Right lung (tissue), 5 donors: Measurements from ENCODE around the gene STK32B. TPM values are rescaled to one million over a fixed set of nuclear protein-coding genes. Genes with fewer than 3 reads are reported as not detected.

Experiments used
- DNase-seq, 2 donors: peaks; one replicate each; pipeline ENCODE4 v3.0.0-alpha.2; 2013
- polyA plus RNA-seq, 5 donors: library from polyadenylated mRNA; unstranded; fragments of 120-200 nt; gene quantifications; one replicate each; pipeline versions ENCODE4 v1.2.1 to v1.2.3, GENCODE V29; 2013; ENCODE audit warnings: inconsistent platforms in 1 of 5, low replicate concordance in 1 of 5; ENCODE audit not compliant: insufficient read length in 5 of 5, insufficient read depth in 1 of 5

STK32B gene
- polyA plus RNA-seq, 5 donors, result 3.0 to 4.7 (median 3.8) TPM

DNA sequence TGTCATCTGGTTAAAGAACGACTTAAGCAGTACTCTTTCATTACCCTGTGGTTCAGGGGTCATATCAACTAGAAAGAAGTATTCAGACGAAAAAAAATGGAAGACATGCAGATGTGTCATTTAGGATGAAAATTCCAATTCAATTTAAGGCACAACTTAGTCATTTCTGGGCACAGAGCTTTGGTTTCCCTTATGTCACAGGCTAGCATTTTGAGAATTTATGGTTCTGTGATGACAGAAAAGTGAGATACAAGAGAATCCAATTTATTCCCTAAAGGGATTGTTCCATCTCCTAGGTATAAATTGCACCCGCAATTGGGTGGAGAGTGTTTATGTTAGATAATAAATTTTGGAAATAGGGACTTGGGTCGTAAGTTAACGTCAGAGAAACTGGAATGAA, 306.6 kb downstream of the STK32B start:
- no peak for DNase-seq

GRCh38 chr4:5361968-5362367, 310.7 kb downstream of the STK32B start:
- no peak for DNase-seq

GRCh38 chr4:5364406-5364805, 313.1 kb downstream of the STK32B start:
- DNase-seq, result no peak

DNA sequence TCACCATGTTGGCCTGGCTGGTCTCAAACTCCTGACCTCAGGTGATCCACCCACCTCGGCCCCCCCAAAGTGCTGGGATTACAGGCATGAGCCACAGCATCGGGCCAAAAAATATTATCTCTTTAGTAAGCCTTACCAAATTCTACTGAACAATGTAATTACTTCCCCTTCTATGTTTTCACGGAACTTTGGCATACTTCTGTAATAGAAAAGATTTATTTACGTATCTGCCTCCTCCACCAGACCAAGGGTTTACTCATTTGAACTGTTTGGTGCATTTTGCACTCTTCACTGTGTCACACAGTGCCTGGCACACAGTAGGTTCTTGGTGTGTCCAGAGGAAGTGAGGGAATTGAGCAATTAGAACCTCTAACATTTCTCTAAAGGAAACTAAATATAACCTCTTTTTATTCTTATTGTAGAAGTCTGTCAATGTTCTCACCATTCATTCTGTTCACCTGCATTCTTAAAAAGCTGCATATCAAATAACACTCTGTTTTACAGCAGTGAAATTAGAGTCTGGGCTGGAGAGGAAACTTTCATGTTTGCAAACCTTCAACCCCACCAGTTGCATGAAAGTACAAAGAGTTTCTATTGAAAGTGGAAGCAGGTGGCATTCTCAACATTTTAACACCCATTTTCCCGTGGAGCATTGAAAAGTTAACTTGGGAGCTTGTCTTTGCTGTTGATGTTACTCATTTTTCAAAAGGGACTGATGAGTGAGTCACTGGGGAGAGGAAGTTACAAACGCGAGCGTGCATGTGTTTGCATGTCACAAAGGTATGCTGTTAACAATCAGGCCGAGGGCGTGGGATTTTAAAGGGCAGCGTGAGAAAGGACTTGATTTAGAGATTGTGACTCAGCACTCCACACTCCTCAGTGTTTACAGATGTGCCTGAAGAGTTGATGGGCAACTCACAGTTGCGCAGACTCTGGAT, 314.1 kb downstream of the STK32B start:
- DNase-seq, result no peak

GRCh38 chr4:5366009-5366386, 314.7 kb downstream of the STK32B start:
- no peak for DNase-seq

DNA sequence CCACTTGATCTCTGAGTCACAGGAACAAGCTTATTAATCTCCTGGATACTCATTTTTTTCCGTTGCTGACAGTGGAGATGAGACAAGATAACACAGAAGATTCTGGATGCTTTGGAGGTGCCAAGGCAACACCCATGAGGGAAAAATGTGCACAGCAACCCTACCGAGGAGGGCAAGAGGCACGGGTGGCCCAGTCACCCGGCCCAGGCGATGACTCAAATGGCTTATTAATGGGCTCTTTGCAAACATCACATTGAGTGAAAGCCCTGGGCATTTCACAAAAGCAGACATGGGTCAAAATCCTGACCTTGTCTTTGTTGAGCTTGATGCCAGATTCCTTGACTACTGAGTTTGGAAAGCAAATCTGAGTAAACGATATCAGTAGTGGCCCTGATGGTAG, 315.1 kb downstream of the STK32B start:
- DNase-seq, result no peak

- DNase-seq, result no peak
Measured at GRCh38 chr4:5368426-5368825, 317.1 kb downstream of the STK32B start.

- DNase-seq, result no peak
Measured at GRCh38 chr4:5370286-5370685, 319.0 kb downstream of the STK32B start.

DNA sequence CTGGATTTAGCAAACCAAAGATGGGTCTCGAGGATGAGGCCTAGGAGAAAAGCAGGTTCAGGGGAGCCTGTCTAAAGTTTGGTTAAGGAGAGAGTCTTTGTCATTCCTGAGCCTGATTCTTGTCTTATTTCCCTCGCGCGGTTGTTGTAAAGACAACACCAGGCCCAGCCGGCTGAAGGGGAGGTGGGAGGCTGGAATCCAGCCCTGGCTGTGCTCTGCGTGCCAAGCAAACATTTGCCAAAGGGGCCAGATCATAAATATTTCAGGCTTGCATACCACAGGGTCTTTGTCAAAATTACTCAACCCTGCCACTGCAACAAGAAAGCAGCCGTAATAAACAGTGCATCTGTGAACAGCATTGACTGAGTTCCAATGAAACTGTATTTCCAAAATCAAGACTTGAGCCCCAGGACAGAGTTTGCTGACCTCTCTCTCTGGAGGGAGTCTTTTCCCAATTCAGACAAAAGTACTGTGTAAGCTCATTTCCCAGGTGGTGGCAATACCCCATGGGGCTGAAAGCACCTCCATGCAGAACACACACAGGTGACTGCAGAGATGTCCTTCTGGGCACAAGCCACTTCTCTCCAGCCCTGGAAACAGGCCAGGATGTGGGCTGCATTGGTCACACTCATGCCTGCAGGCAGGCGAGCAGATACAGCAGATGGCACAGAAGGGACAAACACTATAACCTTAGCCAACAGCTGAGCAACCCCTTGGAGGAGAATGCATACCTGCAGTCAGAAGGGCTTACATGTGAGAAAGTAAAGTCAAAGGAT, 320.3 kb downstream of the STK32B start:
- DNase-seq, result no peak

GRCh38 chr4:5372198-5372597, 320.9 kb downstream of the STK32B start:
- DNase-seq, result no peak

DNA sequence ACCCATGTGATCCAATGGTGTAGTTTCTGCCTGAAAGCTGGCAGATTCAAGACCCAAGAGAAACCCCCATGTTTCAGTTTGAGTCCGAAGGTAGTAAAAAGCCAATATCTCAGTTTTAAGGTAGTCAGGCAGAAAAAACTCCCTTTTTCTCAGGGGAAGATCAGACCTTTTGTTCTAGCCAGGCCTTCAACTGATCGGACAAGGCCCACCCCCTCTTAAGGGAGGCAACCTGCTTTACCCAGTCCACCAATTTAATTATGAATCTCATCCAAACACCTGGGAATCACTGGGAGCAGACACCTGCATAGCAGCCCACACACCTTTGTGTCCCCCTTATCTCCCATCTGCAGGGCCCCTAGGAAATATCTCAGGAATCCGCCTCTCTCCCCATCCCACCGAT, 322.0 kb downstream of the STK32B start:
- DNase-seq, result no peak

- DNase-seq, result no peak
Measured at GRCh38 chr4:5374592-5374991, 323.3 kb downstream of the STK32B start.

- DNase-seq, result no peak
Measured at GRCh38 chr4:5374994-5375393, 323.7 kb downstream of the STK32B start.

DNA sequence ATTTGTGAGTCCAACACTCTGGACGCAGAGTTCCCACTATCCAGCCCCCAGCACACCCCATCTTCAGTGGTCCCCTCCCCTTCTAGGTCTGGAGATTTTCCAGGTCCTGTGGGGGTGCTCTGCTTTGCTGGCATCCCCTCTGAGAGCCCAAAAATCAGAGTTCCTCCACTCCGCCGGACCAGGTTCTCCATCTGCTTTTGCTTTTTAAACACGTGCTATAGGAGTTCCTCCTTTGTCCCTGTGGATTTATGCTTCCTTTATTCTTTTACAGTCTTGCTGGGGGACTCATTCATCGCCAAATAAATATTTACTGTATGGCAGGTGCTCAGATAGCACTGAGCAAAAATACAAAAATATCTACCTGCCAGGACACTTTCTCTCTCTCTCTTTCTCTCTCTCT, 324.7 kb downstream of the STK32B start:
- DNase-seq, result no peak

GRCh38 chr4:5378002-5378401, 326.7 kb downstream of the STK32B start:
- DNase-seq, result no peak

DNA sequence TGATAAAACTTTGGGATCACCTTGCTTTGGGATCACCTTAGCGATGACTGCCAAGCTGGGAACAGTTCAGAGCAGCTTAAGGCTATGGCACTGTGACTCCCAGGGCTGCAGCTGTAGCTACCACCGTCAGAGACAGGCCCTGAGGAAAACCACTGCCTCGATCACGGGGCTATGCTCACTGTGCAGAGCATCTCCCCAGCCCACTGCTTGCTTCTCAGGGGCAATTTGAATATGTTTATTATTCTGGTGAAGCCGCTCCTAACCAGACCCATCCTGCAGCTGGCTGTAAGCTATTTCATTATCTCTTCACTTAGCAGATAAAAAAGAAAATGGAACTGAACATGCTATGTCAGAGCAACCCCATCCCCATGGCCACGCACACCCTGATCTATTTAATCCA, 328.6 kb downstream of the STK32B start:
- DNase-seq, result no peak

DNA sequence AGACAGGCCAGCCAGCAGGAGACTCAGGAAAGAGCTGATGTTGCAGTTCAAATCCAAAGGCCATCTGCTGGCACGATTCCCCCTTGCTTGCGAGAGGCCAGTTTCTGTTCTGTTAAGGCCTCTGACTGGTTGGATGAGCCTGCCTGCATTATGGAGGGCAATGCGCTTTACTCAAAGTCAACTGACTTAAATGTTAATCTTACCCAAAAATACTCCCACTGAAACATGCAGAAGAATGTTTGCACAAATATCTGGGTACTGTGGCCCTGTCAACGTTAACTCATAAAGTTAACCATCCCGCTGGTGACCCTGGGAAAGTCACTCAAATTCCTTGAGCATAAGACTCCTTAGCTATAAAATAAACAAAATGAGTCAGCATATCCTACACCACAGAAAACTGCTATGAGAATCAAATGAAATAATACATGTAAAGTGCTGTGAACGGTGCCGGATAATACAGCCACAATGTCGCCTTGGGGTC, 330.7 kb downstream of the STK32B start:
- no peak for DNase-seq

DNA sequence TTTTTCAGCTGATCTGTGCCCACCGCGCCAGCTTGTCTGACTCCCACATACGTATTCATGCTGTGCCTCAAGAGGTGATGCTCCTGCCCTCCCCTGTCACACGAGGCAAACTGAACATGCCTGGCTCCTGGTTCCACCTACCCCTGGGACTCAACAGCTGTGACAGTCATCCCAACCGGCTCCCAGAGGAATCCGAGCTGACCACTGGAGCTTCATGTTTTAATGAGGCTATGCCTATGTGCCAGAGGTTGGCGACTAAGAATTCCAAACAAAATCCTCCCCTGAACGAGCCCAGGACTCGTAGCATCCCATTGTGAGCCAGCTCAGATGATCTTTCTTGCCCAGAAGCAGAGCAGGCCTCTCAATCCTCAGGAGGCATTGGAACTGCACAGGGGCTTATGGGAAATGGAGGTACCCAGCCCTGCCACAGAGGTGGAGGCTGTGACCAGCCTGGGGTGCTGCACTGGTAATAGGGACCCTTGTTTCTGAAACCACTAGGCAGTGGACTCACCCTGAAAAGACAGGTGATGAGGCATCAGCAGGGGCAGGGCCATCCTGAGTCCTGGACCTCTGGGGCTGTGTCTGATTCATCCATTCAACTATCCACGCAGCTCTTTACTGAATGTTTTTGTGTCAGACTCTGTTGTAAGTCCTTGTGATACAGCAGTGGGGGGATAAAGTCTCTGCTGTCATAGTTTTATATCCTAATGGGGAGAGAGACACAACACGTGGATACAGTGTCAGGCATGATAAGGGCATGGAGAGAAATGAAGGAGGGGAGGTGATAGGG, 332.1 kb downstream of the STK32B start:
- no peak for DNase-seq

GRCh38 chr4:5385741-5386311, 334.5 kb downstream of the STK32B start:
- peak in 1 of 2 donors; percentile 14 for DNase-seq

- no peak for DNase-seq
Measured at GRCh38 chr4:5386921-5387320, 335.6 kb downstream of the STK32B start.

- no peak for DNase-seq
Measured at GRCh38 chr4:5387457-5387856, 336.2 kb downstream of the STK32B start.
